Mucosa of rectum (tissue), 2 donors: ENCODE measurements around the gene RAD51B.
"Not testable (repeated sequence)": the region's sequence is repeated elsewhere in the genome, so short reads cannot be mapped to it uniquely, and the experiment has no call there.

Experiments used
- H3K27ac ChIP-seq, 2 donors: one replicate each; pipeline ENCODE4 v1.7.0; 2013; ENCODE audit warnings: inconsistent platforms in 2 of 2, low read depth in 2 of 2, low read length in 2 of 2
- H3K27me3 ChIP-seq, 2 donors: one replicate each; pipeline ENCODE4 v1.7.0; 2013; ENCODE audit warnings: low read length in 2 of 2; ENCODE audit not compliant: control insufficient read depth in 2 of 2, insufficient read depth in 2 of 2
- H3K36me3 ChIP-seq, 2 donors: one replicate each; pipeline ENCODE4 v1.7.0; 2013; ENCODE audit warnings: low read length in 2 of 2; ENCODE audit not compliant: control insufficient read depth in 2 of 2, insufficient read depth in 2 of 2
- H3K4me1 ChIP-seq, 2 donors: one replicate each; pipeline ENCODE4 v1.7.0; 2013; ENCODE audit warnings: low read length in 2 of 2, mild to moderate bottlenecking in 1 of 2; ENCODE audit not compliant: control insufficient read depth in 2 of 2, insufficient read depth in 2 of 2
- H3K4me3 ChIP-seq, 2 donors: one replicate each; pipeline ENCODE4 v1.7.0; 2013; ENCODE audit warnings: low read length in 2 of 2
- H3K9ac ChIP-seq, 2 donors: one replicate each; pipeline ENCODE4 v1.7.0; 2013; ENCODE audit warnings: low read length in 2 of 2, low read depth in 1 of 2, mild to moderate bottlenecking in 1 of 2
- H3K9me3 ChIP-seq, 2 donors: one replicate each; pipeline ENCODE4 v1.7.0; 2013; ENCODE audit warnings: low read length in 2 of 2; ENCODE audit not compliant: control insufficient read depth in 2 of 2
- donor health status: healthy.
- donor health status: Normal muscosa, but diverticular disease.

Gene RAD51B

GRCh38 chr14:67800743-67801142 is 18.8 kb upstream of the RAD51B start:
- peaks cover 72 to 73% of the 10 kb centered on the region in 2 donors for H3K36me3 ChIP-seq
- no peaks in the 10 kb centered on the region for H3K4me1 ChIP-seq
- no peak overlapping the region for H3K9ac ChIP-seq
- no peaks in the 10 kb centered on the region for H3K27me3 ChIP-seq
- no peaks in the 10 kb centered on the region for H3K9me3 ChIP-seq
- H3K4me3 ChIP-seq: no peak overlapping the region
- no peak overlapping the region for H3K27ac ChIP-seq

DNA sequence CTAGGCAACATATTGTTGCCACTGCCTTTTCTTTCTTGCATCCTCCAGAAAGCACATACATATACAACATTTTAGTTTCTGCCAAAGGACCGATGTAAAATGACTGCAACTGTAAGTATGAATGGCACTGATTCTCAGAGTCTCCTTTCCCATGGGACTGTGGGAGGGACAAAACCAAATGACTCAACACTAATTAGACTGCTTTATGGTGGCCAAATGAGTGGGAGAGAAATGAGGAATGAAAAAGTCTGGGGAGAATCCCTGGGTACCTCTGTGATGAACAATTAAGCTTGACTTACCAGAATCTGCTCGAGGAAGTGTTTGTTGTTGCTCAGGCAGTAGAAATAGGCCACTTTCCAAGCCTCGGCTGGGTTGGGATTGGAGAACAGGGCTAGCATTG is 13.3 kb upstream of the RAD51B start:
- Histone ChIP-seq H3K27me3 (no peaks in the 10 kb centered on the region), H3K9ac (no peak overlapping the region), H3K4me3 (no peak overlapping the region), H3K27ac (no peak overlapping the region), H3K9me3 (no peaks in the 10 kb centered on the region), H3K4me1 (no peaks in the 10 kb centered on the region), H3K36me3 (peaks cover 77 to 84% of the 10 kb centered on the region in 2 donors)

DNA sequence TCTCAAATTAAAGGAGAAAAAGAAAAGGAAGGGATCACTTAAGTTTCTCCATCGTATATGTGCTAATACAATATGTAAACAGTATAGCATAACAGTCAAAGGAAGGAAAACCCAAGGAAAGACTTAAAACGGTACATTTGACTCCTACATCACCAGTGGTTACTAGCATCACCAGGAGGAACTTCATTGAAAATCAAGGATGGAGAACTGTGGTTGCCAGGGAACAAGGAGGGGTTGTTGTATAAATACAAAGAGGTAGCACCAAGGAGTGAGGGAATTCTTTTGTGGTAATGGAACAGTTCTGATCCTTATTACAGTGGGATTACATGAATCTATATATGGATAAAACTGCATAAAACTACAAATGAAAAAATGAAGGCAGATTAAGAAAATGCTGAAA is 4.8 kb upstream of the RAD51B start:
- Histone ChIP-seq H3K27ac (no peak overlapping the region), H3K36me3 (peaks cover 13 to 19% of the 10 kb centered on the region in 2 donors), H3K9me3 (no peaks in the 10 kb centered on the region), H3K4me3 (no peak overlapping the region), H3K27me3 (no peaks in the 10 kb centered on the region), H3K4me1 (peaks cover 13 to 20% of the 10 kb centered on the region in 2 donors), H3K9ac (no peak overlapping the region)

DNA sequence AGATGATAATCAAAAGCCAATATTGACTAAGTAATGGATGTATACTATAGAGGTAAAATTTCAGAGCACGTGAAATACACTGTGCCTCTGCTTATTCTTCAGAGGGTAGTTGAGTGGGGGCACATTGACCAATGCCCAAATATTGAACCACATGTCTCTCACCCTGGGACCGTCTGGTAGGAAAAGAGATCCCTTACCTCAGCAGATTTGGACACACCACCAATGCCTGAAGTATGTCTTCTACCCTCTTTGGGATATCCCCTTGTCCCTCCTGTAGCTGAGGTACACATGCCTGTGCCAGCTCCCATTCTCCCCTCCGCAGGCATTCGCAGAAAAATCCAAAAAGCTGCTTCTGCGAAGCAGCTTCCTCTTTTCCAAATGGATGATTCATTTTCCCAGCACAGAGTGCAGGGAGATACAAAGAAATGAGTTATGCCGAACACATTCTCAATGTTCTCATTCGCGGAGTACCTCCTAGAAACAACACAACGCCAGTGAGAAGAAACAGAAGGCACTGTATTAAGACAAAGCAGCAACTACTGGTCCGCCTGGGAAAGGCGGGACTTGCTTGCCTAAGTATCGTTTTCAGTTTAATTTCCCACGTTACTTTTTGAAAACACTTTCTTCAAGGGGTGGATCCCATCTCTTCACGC is 3.9 kb upstream of the RAD51B start:
- H3K4me3 ChIP-seq: peak overlapping the region; percentile 91 to 94
- H3K4me1 ChIP-seq: peaks cover 16 to 27% of the 10 kb centered on the region in 2 donors
- peak overlapping the region in 1 of 2 donors; percentile 82 for H3K27ac ChIP-seq
- H3K9ac ChIP-seq: peak overlapping the region; percentile 77 to 78
- no peaks in the 10 kb centered on the region for H3K9me3 ChIP-seq
- peaks cover 10 to 11% of the 10 kb centered on the region in 2 donors for H3K36me3 ChIP-seq
- H3K27me3 ChIP-seq: no peaks in the 10 kb centered on the region

DNA sequence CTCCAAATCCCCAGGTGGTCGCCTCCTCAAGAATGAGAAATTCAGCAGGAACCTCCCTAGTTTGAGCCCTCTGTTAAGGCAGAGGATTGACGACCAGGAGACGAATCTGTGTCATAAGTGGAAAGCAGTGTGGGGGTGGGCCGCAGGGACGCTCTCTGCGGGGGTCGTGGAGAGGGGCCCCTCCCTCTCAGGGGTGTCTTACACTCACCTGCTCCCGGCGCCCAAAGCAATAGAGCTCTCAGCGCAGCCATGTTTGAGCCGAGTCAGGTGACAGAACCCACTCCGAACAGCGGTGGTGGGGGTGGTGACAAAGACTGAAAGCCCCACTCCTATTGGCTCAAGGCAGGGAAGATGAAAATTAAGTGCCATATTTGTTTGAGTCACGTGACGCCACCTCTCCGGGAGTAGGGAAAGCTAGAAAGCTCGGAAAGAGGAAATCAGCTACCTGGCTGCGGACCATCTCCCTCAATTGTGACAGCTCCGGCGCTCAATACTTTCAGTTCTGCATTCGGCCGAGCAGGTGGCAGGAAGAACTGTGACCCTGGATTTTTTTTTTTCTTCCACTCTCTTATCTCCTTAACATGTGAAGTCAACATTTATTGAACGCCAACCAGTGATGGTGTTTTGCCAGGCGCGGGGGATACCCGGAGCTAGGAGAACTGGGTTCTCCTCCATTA is 3.1 kb upstream of the RAD51B start, which contains the start of gene ZFYVE26:
TSS of gene ZFYVE26 (minus strand) at position 265 of the 677 bp plus-strand sequence. CDS start 627 bp downstream, outside the sequence.
- H3K9ac ChIP-seq: peak within 1 kb of the TSS; percentile 77 to 78

GRCh38 chr14:67817750-67818438 is 1.7 kb upstream of the RAD51B start:
- Histone ChIP-seq H3K27me3 (no peaks in the 10 kb centered on the region), H3K36me3 (peaks cover 0 to 7% of the 10 kb centered on the region in 2 donors), H3K27ac (no peak overlapping the region), H3K4me3 (no peak overlapping the region), H3K9me3 (no peaks in the 10 kb centered on the region), H3K9ac (no peak overlapping the region), H3K4me1 (peaks cover 16 to 31% of the 10 kb centered on the region in 2 donors)

More for the DNA sequence above, 3.1 kb upstream of the RAD51B start, which contains the start of gene ZFYVE26:
- no peaks in the 10 kb centered on the region for H3K27me3 ChIP-seq
- peaks cover 16 to 31% of the 10 kb centered on the region in 2 donors for H3K4me1 ChIP-seq
- H3K4me3 ChIP-seq: peak within 1 kb of the TSS; percentile 91 to 94
- H3K9me3 ChIP-seq: no peaks in the 10 kb centered on the region
- H3K27ac ChIP-seq: peak within 1 kb of the TSS; percentile 78 to 82
- H3K36me3 ChIP-seq: peaks cover 8 to 9% of the 10 kb centered on the region in 2 donors

DNA sequence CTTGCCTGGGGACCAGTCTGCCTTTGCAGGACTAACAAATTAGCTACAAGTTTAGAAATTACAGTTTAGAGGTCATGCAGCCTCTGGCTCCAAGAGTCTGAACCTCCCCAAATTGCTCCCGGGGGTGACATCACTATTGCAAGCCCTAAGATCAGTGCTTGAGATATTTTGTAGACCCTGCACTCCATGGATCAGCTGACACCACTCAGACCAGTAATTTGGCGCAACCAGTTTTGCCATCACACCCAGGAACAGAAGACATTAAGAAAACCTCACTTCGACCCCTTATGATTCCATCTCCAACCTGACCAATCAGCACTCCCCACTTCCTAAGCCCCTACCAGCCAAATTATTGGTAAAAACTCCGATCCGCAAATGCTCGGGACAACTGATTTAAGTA is 1.1 kb upstream of the RAD51B start:
- not testable (repeated sequence) for H3K27ac ChIP-seq, H3K9ac ChIP-seq, H3K36me3 ChIP-seq, H3K27me3 ChIP-seq, H3K4me3 ChIP-seq, H3K9me3 ChIP-seq
- H3K4me1 ChIP-seq: peaks cover 16 to 31% of the 10 kb centered on the region in 2 donors

- peak overlapping the region; percentile 88 to 94 for H3K9ac ChIP-seq
- H3K27ac ChIP-seq: peak overlapping the region; percentile 77 to 79
These were observed 921 bp downstream of the RAD51B start for GRCh38 chr14:67820428-67820971.

DNA sequence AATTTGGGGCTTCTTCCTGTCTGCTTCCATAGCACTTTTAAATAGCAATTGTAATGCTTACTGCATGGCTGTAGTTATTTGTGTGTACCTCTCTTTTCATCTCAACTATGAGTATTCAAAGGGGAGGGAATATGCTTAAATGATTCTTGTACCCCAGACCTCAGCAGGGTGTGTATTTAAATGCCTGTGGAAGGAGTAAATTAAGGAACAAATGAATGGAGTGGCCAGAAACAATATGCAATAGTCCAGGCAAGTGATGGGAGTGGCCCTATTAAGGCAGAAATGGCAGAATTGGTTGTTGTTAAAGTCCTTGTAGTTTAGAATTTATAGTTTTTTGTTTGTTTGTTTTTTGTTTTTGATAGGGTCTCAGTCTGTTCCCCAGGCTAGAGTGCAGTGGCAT is 1.5 kb downstream of the RAD51B start:
- Histone ChIP-seq H3K9ac (peak overlapping the region in 1 of 2 donors; percentile 88), H3K36me3 (no peaks in the 10 kb centered on the region), H3K9me3 (no peaks in the 10 kb centered on the region), H3K4me3 (peak overlapping the region; percentile 94 to 99), H3K27me3 (no peaks in the 10 kb centered on the region), H3K4me1 (peaks cover 7 to 17% of the 10 kb centered on the region in 2 donors), H3K27ac (peak overlapping the region; percentile 24 to 61)

More at GRCh38 chr14:67820428-67820971, 921 bp downstream of the RAD51B start:
- Histone ChIP-seq H3K36me3 (no peaks in the 10 kb centered on the region), H3K4me3 (peak overlapping the region; percentile 94 to 99), H3K27me3 (no peaks in the 10 kb centered on the region), H3K9me3 (no peaks in the 10 kb centered on the region), H3K4me1 (peaks cover 10 to 22% of the 10 kb centered on the region in 2 donors)
